GM23338 (cell line): Measurements from ENCODE around the gene NCF1. TPM values are rescaled to one million over a fixed set of nuclear protein-coding genes. Genes with fewer than 3 reads are reported as not detected.
"Not testable (repeated sequence)": the region's sequence is repeated elsewhere in the genome, so short reads cannot be mapped to it uniquely, and the experiment has no call there.

Source experiments
- ATAC-seq: fragments of 200-7000 bp; cut with Tn5 transposase; 3 replicates; pipeline ENCODE4 v1.9.1; 2020
- DNase-seq: peaks from one replicate; pipeline ENCODE4 v3.0.0-alpha.2; 2015; ENCODE audit warnings: low spot score
- H2AFZ ChIP-seq: fragments of 200-600 bp; sonication (generic); 2 replicates; pipeline ENCODE4 v1.8.0; 2016; ENCODE audit warnings: antibody characterized with exemption, mild to moderate bottlenecking, moderate library complexity
- H3F3A ChIP-seq: fragments of 200-600 bp; sonication (generic); replicated peaks from 2 replicates; pipeline ENCODE4 v1.8.0; 2017; ENCODE audit warnings: antibody characterized with exemption, mixed run types, low read depth
- H3K27ac ChIP-seq: fragments of 200-600 bp; sonication (generic); 2 replicates; pipeline ENCODE4 v1.6.1; 2016; ENCODE audit warnings: low read depth
- H3K27me3 ChIP-seq: fragments of 200-600 bp; sonication (generic); 2 replicates; pipeline ENCODE4 v1.8.0; 2016; ENCODE audit warnings: mild to moderate bottlenecking, mixed run types, moderate library complexity; ENCODE audit not compliant: insufficient read depth
- H3K36me3 ChIP-seq: fragments of 200-600 bp; sonication (generic); 2 replicates; pipeline ENCODE4 v1.8.0; 2016; ENCODE audit warnings: mild to moderate bottlenecking; ENCODE audit not compliant: insufficient read depth
- H3K4me1 ChIP-seq: fragments of 200-600 bp; sonication (generic); 2 replicates; pipeline ENCODE4 v1.8.0; 2016; ENCODE audit warnings: mild to moderate bottlenecking, moderate library complexity; ENCODE audit not compliant: insufficient read depth
- H3K4me2 ChIP-seq: fragments of 200-600 bp; sonication (generic); 2 replicates; pipeline ENCODE4 v1.7.1; 2017; ENCODE audit warnings: mixed run types
- H3K4me3 ChIP-seq: fragments of 200-600 bp; sonication (generic); 2 replicates; pipeline ENCODE4 v1.6.1; 2016; ENCODE audit warnings: mixed run types
- H3K79me2 ChIP-seq: fragments of 200-600 bp; sonication (generic); replicated peaks from 2 replicates; pipeline ENCODE4 v1.8.0; 2017; ENCODE audit warnings: mild to moderate bottlenecking; ENCODE audit not compliant: insufficient read depth
- H3K9me2 ChIP-seq: fragments of 200-600 bp; sonication (generic); 2 replicates; pipeline ENCODE4 v1.8.0; 2017; ENCODE audit not compliant: insufficient read depth
- H4K20me1 ChIP-seq: fragments of 200-600 bp; sonication (generic); replicated peaks from 2 replicates; pipeline ENCODE4 v1.8.0; 2017; ENCODE audit warnings: mild to moderate bottlenecking; ENCODE audit not compliant: insufficient read depth
- H3K27ac Mint-ChIP-seq: 2 replicates; pipeline ENCODE4 v1.8.0; 2020; ENCODE audit warnings: inconsistent platforms, mild to moderate bottlenecking, moderate library complexity, mixed read lengths
- H3K27me3 Mint-ChIP-seq: 3 replicates; pipeline ENCODE4 v1.8.0; 2022; ENCODE audit warnings: low read depth, mild to moderate bottlenecking, moderate library complexity, mixed read lengths, inconsistent platforms; ENCODE audit not compliant: insufficient read depth, poor library complexity
- H3K36me3 Mint-ChIP-seq: 3 replicates; pipeline ENCODE4 v1.8.0; 2021; ENCODE audit warnings: low read depth, mild to moderate bottlenecking, inconsistent platforms, moderate library complexity, mixed read lengths
- H3K4me1 Mint-ChIP-seq: 3 replicates; pipeline ENCODE4 v1.8.0; 2020; ENCODE audit warnings: mild to moderate bottlenecking, inconsistent platforms, mixed read lengths
- H3K4me3 Mint-ChIP-seq: 3 replicates; pipeline ENCODE4 v1.8.0; 2021; ENCODE audit warnings: moderate library complexity, mild to moderate bottlenecking, inconsistent platforms, mixed read lengths
- H3K9me3 Mint-ChIP-seq: 3 replicates; pipeline ENCODE4 v1.8.0; 2020; ENCODE audit warnings: moderate library complexity, mild to moderate bottlenecking, inconsistent platforms, mixed read lengths
- polyA plus RNA-seq: library from polyadenylated mRNA; unstranded; fragments of >200 nt; fragmentation: Nextera tagmentation; extraction: Ambion mirVana; gene quantifications from 2 replicates; pipeline ENCODE4 v1.2.1, GENCODE V29; 2016
- total RNA-seq: library from RNA; depleted of rRNA; stranded (reverse); fragments of >200 nt; shearing (Covaris generic); gene quantifications from 2 replicates; pipeline ENCODE4 v1.2.3, GENCODE V29; 2014

Gene NCF1
- total and polyA plus RNA-seq, 2 experiments from 2014 or later, result 0.49 to 1.4 TPM

DNA sequence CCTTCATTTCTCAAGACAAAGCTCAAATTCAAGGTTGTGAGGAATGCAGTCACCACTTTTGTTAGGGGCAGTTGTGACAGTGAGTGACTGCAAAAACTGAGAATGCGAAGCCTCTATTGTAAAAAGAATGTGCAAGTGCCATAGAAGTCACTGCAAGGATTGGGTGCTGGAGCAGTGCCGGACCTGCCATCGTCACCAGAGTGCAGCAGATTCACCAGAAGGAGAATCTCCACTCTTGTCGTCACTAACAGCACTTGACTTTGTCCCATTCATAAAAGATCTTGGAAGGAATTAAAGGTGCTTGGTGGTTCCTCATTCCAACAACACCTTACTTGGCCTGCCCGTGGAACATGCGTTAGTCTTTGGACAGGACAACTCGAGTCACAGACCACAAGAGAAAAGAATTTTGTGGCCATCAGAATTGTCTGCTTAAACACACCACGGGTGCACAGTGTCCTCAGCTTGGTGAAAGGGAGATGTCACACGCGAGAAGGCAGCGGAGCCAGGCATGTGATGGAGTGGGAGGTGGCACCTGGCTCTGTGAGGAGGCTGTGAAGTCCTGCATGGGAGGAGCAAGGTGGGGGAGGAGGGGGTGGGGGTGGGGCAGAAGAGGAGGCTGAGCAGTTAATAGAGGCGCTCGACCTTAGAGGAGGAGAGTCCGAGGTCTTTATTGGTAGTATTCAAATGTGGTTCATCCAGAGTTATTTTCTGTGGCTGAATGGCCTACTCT lies 33.7 kb upstream of the NCF1 start:
- H3K4me1 Mint-ChIP-seq, H3K4me2 ChIP-seq, H3K4me3 Mint-ChIP-seq, H3K27ac ChIP-seq, H3K9me3 Mint-ChIP-seq, H4K20me1 ChIP-seq, H3K27ac Mint-ChIP-seq, H2AFZ ChIP-seq, H3K4me3 ChIP-seq, H3K27me3 ChIP-seq, H3K9me2 ChIP-seq, H3K79me2 ChIP-seq, H3K36me3 Mint-ChIP-seq, H3F3A ChIP-seq, H3K27me3 Mint-ChIP-seq, H3K36me3 ChIP-seq, DNase-seq, H3K4me1 ChIP-seq: not testable (repeated sequence)
- peak; percentile 73 for ATAC-seq

- H3K79me2 ChIP-seq, H3K27ac ChIP-seq, H3K27me3 Mint-ChIP-seq, H3F3A ChIP-seq, H3K9me2 ChIP-seq, H3K27me3 ChIP-seq, ATAC-seq, H4K20me1 ChIP-seq, H3K4me3 ChIP-seq, H3K4me3 Mint-ChIP-seq, H2AFZ ChIP-seq, H3K36me3 Mint-ChIP-seq, H3K27ac Mint-ChIP-seq, H3K4me1 ChIP-seq, H3K9me3 Mint-ChIP-seq, DNase-seq, H3K4me1 Mint-ChIP-seq, H3K4me2 ChIP-seq, H3K36me3 ChIP-seq: not testable (repeated sequence)
These were observed 29.8 kb upstream of the NCF1 start for GRCh38 chr7:74743936-74744557.

DNA sequence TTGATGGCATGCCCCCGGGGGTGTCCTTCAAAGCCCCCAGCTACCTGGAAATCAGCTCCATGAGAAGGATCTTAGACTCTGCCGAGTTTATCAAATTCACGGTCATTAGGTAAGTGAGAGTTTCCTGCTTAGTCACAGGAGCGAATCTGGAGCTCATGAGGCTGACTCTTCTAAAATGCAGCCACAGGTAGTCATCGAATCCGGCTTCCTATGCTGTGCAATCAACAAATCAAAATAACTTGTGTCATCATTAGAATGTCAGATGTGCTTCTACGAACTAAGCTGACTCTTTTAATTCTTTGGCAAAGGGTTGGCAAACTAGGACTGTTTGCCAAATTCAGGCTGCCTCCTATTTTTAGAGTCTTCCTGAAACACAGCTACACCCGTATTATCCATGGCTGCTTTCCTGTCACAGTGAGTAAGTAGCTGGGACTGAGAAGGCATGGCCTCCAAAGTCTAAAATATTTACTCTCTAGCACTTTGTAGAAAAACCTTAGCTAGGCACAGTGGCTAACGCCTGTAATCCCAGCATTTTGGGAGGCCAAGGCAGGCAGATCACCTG lies 19.8 kb upstream of the NCF1 start:
- not testable (repeated sequence) for H3K9me3 Mint-ChIP-seq, H3K79me2 ChIP-seq, DNase-seq, H3K27me3 Mint-ChIP-seq, H3K27ac Mint-ChIP-seq, H3K4me2 ChIP-seq, H3K27me3 ChIP-seq, ATAC-seq, H3K36me3 ChIP-seq, H3K9me2 ChIP-seq, H3K4me1 ChIP-seq, H4K20me1 ChIP-seq, H2AFZ ChIP-seq, H3K4me3 ChIP-seq, H3K4me1 Mint-ChIP-seq, H3K27ac ChIP-seq, H3F3A ChIP-seq, H3K4me3 Mint-ChIP-seq, H3K36me3 Mint-ChIP-seq

- not testable (repeated sequence) for ATAC-seq, H3K4me2 ChIP-seq, H3K36me3 Mint-ChIP-seq, DNase-seq, H3K27ac ChIP-seq, H3K27me3 Mint-ChIP-seq, H3K9me3 Mint-ChIP-seq, H3K4me3 Mint-ChIP-seq, H3F3A ChIP-seq, H3K4me1 ChIP-seq, H3K27me3 ChIP-seq, H2AFZ ChIP-seq, H3K27ac Mint-ChIP-seq, H3K79me2 ChIP-seq, H4K20me1 ChIP-seq, H3K4me3 ChIP-seq, H3K4me1 Mint-ChIP-seq, H3K36me3 ChIP-seq, H3K9me2 ChIP-seq
These were observed 17.1 kb upstream of the NCF1 start for GRCh38 chr7:74756673-74757072.

- not testable (repeated sequence) for H3K4me1 ChIP-seq, H3K4me1 Mint-ChIP-seq, H3K4me2 ChIP-seq, H3K79me2 ChIP-seq, H3K27ac Mint-ChIP-seq, H3K27ac ChIP-seq, ATAC-seq, DNase-seq, H3K36me3 ChIP-seq, H3K36me3 Mint-ChIP-seq, H3K9me2 ChIP-seq, H3K4me3 Mint-ChIP-seq, H3F3A ChIP-seq, H2AFZ ChIP-seq, H3K27me3 ChIP-seq, H3K4me3 ChIP-seq, H3K27me3 Mint-ChIP-seq, H3K9me3 Mint-ChIP-seq, H4K20me1 ChIP-seq
These were observed 15.5 kb upstream of the NCF1 start for GRCh38 chr7:74758268-74758667.

- not testable (repeated sequence) for ATAC-seq, H2AFZ ChIP-seq, H3K36me3 Mint-ChIP-seq, H3F3A ChIP-seq, H3K4me3 Mint-ChIP-seq, H3K27ac Mint-ChIP-seq, H3K79me2 ChIP-seq, H4K20me1 ChIP-seq, H3K4me2 ChIP-seq, H3K9me3 Mint-ChIP-seq, H3K9me2 ChIP-seq, H3K36me3 ChIP-seq, DNase-seq, H3K27me3 Mint-ChIP-seq, H3K4me1 Mint-ChIP-seq, H3K4me3 ChIP-seq, H3K27me3 ChIP-seq, H3K27ac ChIP-seq, H3K4me1 ChIP-seq
These were observed 14.8 kb upstream of the NCF1 start for GRCh38 chr7:74758982-74759381.
